ENCODE measurements around the gene LDLRAD4.

DNA sequence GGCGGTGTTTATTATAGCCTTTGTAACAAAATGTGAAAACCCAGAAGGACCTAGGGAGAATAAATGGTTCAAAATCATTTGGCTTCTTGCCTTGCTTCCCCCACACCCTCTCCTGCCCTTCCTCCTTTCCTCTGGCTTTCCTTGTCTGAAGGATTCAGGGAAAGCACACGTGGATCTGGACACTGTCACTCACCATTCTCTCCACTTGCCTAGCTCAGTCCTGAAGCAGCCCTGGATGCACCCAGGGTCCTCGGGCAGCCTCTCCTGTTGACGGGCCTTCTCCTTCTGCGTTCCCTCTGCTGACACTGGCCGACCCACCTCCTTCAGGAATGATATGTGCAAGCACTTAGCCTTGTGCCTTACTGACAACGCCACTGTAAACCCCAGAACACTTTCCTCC is 439.4 kb downstream of the LDLRAD4 start:
- TF ChIP-seq MCM5 (IDR thresholded peaks at IDR 0.05; ENCODE audit: low read depth) (no peak), HDAC6 (IDR thresholded peaks at IDR 0.05; ENCODE audit: low read depth, low read length) (no peak), TEAD4 (IDR thresholded peaks at IDR 0.05; ENCODE audit: low read length) (no peak), TEAD4 (CRISPR knock-in tag; IDR thresholded peaks at IDR 0.05; ENCODE audit: borderline replicate concordance) (no peak), CSDE1 (IDR thresholded peaks at IDR 0.05) (no peak), ETV1 (tag; conservative IDR thresholded peaks at IDR 0.05; ENCODE audit: low read depth) (no peak)
- TF ChIP-seq, protein P1, sequence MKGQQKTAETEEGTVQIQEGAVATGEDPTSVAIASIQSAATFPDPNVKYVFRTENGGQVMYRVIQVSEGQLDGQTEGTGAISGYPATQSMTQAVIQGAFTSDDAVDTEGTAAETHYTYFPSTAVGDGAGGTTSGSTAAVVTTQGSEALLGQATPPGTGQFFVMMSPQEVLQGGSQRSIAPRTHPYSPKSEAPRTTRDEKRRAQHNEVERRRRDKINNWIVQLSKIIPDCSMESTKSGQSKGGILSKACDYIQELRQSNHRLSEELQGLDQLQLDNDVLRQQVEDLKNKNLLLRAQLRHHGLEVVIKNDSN (CRISPR knock-in tag; IDR thresholded peaks at IDR 0.05): no peak

All from K562 (cell line).